ENCODE data around the gene TUBD1. TPM values are rescaled to one million over a fixed set of nuclear protein-coding genes. Genes with fewer than 3 reads are reported as not detected.

Gene TUBD1
- total RNA-seq, 1 donor from 2014 or later: 6.0 TPM

- DNase-seq (ENCODE audit: low spot score): no peak
- TF ChIP-seq CTCF (IDR thresholded peaks at IDR 0.05): no peak
- Mint-ChIP-seq H3K27ac (ENCODE audit: unreplicated experiment) (peak overlapping the region; percentile 99), H3K27me3 (ENCODE audit: low read depth) (no peaks in the 10 kb centered on the region), H3K36me3 (ENCODE audit: low read depth) (peaks cover 44% of the 10 kb centered on the region), H3K4me3 (ENCODE audit: unreplicated experiment) (peak overlapping the region; percentile 98), H3K4me1 (ENCODE audit: low read depth) (peaks cover 47% of the 10 kb centered on the region), H3K9me3 (ENCODE audit: low read depth) (no peaks in the 10 kb centered on the region)
These were observed 52.2 kb downstream of the TUBD1 start for GRCh38 chr17:59840329-59841090.

- no peaks in the 10 kb centered on the region for H3K27me3 Mint-ChIP-seq (ENCODE audit: low read depth)
- H3K4me3 Mint-ChIP-seq (ENCODE audit: unreplicated experiment): peak overlapping the region; percentile 98
- H3K27ac Mint-ChIP-seq (ENCODE audit: unreplicated experiment): peak overlapping the region; percentile 99
- H3K4me1 Mint-ChIP-seq (ENCODE audit: low read depth): peaks cover 40% of the 10 kb centered on the region
- H3K9me3 Mint-ChIP-seq (ENCODE audit: low read depth): no peaks in the 10 kb centered on the region
- peaks cover 44% of the 10 kb centered on the region for H3K36me3 Mint-ChIP-seq (ENCODE audit: low read depth)
- TF ChIP-seq CTCF (IDR thresholded peaks at IDR 0.05): no peak
- DNase-seq (ENCODE audit: low spot score): no peak
These were observed 53.0 kb downstream of the TUBD1 start for GRCh38 chr17:59839651-59840328.

GRCh38 chr17:59838052-59838916, 54.5 kb downstream of the TUBD1 start:
- no peaks in the 10 kb centered on the region for H3K27me3 Mint-ChIP-seq (ENCODE audit: low read depth)
- DNase-seq (ENCODE audit: low spot score): no peak
- H3K9me3 Mint-ChIP-seq (ENCODE audit: low read depth): no peaks in the 10 kb centered on the region
- H3K36me3 Mint-ChIP-seq (ENCODE audit: low read depth): peaks cover 45% of the 10 kb centered on the region
- TF ChIP-seq CTCF (IDR thresholded peaks at IDR 0.05): no peak
- H3K4me1 Mint-ChIP-seq (ENCODE audit: low read depth): peaks cover 32% of the 10 kb centered on the region
- H3K4me3 Mint-ChIP-seq (ENCODE audit: unreplicated experiment): peak overlapping the region; percentile 98
- peak overlapping the region; percentile 99 for H3K27ac Mint-ChIP-seq (ENCODE audit: unreplicated experiment)

GRCh38 chr17:59837308-59838051, 55.3 kb downstream of the TUBD1 start:
- H3K27me3 Mint-ChIP-seq (ENCODE audit: low read depth): no peaks in the 10 kb centered on the region

More at GRCh38 chr17:59837308-59838051, 55.3 kb downstream of the TUBD1 start:
- Mint-ChIP-seq H3K36me3 (ENCODE audit: low read depth) (peaks cover 45% of the 10 kb centered on the region), H3K4me1 (ENCODE audit: low read depth) (peaks cover 32% of the 10 kb centered on the region), H3K4me3 (ENCODE audit: unreplicated experiment) (peak overlapping the region; percentile 98), H3K27ac (ENCODE audit: unreplicated experiment) (peak overlapping the region; percentile 99), H3K9me3 (ENCODE audit: low read depth) (no peaks in the 10 kb centered on the region)
- DNase-seq (ENCODE audit: low spot score): no peak
- peak; percentile 37 for TF ChIP-seq CTCF (IDR thresholded peaks at IDR 0.05)
